Right hindlimb (tissue), 1 donor: ENCODE measurements around the gene MYH1.
"Not testable (repeated sequence)": the region's sequence is repeated elsewhere in the genome, so short reads cannot be mapped to it uniquely, and the experiment has no call there.

ENCODE experiments used
- DNase-seq: peaks from one replicate; pipeline ENCODE4 v3.0.0-alpha.2; 2018

The MYH1 gene

DNA sequence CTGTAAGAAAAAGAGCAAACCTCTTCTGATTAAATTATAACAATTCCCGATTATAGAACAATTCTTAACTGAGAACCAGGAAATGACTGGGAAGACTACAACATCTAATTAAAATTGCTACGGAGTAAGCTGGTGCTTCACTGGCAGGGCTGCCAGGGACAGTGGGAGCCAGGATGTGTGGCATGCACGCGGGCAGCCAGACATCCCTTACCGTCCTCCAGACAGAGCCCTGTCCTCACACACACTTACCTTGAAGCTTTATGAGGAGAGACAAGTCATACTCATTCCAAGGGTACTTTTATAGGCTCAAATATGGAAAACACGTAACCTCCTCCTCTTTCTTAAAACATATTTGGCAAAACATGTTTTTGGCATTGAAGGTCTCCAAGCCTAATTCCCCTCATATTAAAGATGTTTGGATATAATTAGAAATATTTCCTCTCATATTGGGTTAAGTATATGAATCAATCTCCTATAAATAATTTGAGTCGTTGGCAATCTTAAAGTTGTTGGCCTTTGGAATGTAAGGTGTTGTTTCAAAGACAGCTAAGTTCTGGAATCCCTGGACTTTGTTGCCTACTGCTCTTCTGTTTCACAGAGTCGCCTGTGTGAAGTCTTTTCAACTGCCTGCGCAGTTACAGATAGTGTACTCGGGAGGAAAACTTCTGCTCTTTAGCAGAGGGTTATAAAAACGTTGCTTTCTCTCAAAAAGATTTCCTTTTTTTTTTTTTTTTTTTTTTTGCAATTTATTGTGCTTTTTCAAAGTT lies at the start of gene MYH1:
TSS of gene MYH1 (minus strand) at position 272 of the 767 bp plus-strand sequence. CDS start 1,900 bp downstream, outside the sequence.
- DNase-seq: no peak

DNA sequence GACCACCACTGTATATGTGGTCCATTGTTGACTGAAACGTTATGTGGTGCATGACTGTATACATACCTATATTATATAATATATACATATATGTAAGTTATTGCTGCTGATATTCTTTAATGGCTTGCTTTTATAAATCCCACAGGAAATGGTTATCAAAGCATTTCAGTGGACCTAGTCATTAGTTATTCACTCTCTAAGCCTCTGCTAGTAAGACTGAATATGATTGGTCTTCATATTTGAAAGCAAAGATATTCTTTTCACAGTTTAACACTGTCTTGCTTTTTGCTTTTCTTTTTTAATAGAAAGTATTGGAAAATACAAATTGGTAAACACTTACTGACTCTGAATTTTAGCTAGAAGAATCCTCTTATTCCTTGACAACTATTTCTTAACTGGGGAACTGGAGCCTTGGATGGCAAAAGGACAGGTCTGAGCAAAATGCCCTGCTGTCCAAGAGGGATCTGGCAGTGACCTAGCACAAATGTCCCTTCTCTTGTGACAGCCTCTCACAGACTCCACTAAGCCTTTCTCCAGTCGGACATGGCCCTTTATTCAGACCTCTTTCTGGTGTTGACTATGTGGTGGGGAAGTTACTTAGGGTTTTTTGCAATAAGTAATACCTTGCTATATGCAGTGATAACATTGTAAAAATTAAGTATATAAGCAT lies 45.8 kb upstream of the MYH1 start:
- no peak for DNase-seq

DNA sequence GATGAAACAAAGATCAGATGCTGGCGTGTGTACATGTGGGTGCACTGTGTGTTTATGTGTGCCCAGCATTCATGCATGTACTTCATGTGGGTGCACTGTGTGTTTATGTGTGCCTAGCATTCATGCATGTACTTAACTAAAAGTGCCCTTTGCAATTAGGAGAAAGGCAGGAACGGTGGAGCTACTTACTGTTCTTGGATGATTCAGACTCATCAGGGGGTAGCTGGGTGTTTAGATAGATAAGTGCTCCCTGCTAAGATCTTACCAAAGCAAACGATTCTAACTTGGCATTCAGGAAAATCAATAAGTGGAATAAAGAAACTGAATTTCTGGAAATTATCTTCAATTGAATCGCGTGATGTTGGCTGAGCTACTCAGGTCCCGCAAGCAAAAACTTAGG lies 39.7 kb upstream of the MYH1 start:
- no peak for DNase-seq

DNA sequence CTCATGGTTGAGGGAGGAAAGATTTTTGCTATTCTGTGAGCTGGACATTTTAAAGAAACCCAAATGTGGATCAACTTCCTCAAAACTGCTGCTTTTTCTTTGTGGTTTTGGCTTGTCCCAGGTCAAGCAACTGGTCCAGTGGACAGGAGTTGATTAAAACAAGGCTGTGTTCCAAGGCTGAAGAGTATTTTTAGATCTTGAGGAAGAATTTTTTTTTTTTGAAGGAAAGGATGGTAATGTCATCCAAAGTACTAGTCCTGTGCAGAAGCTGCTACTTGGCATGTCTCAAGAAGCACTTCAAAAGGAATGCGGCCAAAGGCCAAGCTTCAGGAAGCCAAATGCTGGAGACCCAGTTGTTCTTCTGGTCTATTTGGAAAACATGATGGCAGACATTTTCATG lies 39.1 kb upstream of the MYH1 start:
- DNase-seq: peak; percentile 45

DNA sequence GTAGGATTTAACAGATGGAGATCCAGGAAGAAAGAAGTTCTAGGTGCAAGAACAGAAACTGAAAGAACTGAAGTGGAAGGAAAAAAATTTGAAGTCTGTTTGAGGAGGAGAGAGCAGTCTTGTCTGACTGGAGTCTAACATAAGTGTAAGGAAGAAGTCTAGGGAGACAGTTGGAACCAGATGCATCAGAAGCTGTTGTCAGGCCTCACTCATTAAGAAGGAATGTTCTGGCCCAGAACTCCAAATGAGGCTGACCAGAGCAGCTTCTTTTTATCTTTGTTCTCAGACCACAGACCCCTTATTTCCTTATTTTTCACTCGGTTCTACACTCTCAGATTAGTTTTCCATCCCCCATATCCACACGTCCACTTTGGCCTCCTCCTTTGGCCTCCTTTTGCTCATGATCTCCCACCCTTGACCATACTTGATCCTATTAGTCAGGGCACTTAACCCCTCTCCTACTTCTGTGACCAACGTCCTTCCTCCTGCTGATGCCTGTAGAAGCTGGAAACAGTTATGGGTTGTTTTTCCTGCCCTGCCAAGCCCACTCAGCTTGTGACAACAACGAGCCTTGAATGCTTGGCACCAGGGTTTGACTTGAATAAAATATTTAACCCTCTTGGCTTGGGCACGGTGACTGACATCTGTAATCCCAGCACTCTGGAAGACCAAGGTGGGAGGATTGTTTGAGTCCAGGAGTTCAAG lies 38.1 kb upstream of the MYH1 start:
- no peak for DNase-seq

DNA sequence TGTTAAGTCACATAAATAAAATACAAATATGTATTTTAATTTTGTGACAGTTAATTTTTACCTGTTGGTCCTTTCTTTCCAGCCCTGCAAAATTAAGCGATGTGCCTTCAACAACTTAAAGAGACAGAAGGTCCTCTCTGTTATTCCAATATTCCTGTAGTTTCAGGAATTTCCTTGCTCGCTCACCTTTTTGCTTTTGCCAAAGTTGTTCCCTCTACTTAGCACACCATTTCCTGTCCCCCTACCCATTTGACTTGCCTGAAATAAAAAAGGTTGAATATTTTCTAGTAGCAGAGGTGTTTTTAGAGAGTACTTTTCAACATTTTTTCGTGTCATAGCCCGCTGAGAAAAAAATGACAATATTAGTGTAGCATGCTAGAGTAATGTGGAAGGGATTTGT lies 31.7 kb upstream of the MYH1 start:
- no peak for DNase-seq

DNA sequence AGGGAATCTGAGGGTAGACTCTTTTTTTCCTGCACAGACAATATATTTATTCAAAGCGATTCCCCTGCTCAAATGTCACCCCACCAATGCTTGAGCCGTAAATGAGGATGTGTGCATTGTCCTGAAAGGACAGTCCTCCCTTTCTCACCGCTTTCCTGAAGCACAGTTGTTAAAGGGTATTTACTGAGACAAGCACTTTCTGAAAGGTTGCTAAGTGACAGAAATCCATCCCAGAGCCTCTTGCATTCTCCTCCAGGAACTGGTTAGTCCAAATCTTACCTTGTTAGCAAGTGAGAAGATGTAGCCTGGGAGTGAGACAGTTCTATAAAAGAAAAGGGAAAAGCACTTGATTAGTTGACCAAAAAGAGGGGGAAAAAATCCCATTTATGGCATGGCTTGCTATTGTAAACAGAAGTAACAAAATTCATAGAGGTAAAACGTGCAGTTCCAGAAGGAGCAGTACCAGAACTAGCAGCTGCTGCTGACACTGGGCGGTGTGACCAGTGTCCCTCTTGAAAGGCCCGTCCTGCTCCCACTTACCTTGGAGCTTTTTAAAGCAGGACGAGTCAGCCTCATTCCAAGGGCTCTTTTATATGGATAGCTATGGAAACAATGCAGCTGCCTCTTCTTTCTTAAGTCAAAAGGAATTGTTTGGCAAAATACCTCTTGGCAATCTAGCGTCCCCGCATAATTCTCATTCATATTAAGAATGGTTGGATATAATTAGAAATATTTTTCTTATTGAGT lies 30.9 kb upstream of the MYH1 start, which contains the start of gene MYH2:
TSS of gene MYH2 (minus strand) at position 563 of the 747 bp plus-strand sequence. CDS start 1,738 bp downstream, outside the sequence.
- no peak for DNase-seq

DNA sequence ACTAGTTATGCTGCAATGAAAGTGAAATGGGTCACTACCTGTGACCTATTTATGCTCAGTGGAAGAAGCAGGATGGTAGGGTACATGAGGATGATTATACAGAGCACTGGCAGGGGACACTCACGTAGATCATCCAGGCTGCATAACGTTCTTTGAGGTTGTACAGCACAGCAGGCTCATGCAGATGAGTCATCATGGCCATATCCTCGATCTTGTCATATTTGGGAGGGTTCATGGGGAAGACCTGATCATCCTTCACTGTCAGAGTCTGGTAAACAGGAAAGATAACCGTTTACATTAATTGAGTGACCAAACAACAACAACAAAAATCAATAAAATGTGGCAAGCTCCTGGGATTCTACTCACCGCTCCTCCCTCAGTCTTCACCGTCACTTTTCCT lies 29.0 kb upstream of the MYH1 start:
- DNase-seq: no peak

DNA sequence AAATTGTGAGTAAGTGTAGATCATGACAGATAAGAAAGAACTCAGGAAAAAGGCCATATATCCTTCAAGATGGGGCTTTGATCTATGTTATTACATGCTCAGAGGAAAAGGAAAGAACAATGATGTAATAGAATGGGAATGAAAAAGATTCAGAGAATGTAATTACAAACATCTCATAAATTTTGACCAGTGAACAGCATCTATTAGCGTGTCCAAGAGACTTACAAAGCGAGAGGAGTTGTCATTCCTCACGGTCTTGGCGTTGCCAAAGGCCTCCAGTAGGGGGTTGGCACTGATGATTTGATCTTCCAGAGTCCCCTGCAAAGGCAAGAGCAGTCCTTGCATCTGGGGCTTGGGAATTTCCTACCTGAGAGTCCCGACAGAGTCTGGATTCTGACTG lies 25.1 kb upstream of the MYH1 start:
- not testable (repeated sequence) for DNase-seq

DNA sequence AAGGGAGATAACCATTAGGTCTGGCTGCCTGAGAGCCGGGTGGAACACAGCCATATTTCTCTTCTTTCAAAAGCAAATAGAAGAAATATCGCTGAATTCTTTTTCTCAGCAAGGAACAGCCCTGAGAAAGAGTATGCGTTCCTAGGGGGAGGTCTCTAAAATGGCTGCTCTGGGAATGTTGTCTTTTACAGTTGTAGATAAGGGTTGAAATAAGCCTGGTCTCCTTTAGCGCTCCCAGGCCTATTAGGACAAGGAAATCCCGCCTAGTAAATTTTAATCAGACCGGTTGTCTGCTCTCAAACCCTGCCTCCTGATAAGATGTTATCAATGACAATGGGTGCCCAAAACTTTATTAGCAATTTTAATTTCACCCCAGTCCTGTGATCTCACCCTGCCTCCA lies 22.8 kb upstream of the MYH1 start:
- not testable (repeated sequence) for DNase-seq

DNA sequence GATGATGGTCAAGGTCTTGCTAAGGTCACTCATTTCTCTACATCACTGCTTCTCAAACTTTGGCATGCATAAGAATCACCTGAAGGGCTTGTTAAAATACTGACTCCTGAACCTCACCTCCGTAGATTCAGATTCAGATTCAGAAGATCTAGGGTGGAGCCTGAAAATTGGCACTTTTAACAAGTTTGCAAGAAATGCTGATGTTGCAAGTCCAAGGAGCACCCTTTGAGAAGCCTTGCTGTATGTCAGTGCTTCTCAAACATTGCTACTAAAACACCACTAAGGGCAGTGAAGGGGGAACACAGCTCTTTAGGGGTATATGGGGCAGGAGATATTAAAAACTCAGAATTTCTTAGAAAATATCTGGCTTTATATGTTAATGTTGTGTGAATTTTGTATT lies 13.7 kb upstream of the MYH1 start:
- no peak for DNase-seq

DNA sequence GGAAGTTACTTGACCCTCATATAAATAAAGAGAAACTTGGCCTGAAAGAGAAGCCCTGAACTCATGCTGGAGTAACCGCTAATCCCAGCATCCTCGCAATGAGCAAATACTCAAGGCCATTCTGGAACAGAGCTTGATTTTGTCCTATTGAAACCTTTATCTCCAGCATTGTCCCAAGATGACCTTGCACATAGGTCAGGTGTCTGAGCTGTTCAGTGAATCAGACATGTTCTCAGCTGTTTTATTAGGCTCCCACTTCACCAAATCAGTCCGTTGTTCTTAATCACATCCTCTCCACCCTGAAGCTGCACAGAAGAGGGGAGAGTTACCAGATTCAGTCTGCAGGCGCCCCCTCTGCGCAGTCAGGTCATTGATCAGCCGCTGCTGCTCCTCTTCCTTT lies 9.1 kb upstream of the MYH1 start:
- no peak for DNase-seq

DNA sequence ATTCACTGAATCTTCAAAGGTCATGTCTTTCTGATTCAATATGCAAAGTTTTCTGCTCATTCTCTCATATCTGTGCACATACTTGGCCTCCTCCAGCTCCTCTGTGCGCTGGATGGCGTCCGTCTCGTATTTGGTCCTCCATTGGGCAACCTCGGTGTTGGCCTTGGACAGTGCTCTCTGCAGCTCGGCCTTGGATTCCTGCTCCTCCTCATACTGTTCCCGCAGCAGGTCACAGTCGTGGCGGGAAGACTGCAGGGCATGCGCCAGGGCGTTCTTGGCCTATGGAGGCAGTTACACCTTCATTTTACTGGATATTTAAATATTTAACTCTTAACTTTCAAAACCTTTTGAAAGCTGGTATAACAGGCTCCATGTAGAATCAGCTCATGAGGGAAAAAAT lies 8.2 kb upstream of the MYH1 start:
- no peak for DNase-seq

DNA sequence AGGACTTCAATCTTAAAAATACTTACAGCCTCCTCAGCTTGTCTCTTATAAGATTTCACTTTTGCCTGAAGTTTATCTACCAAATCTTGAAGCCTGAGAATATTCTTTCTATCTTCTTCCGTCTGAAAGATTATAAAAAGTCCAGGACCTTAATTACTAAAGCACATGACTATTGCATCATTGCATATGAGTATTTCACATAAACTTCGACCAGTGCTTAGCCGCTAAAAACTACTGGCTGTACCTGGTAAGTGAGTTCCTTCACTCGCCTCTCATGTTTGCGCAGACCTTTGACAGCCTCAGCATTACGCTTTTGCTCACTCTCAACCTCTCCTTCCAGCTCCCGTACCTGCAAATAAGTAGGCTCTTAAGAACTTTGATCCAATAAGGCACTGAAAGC lies 4.7 kb upstream of the MYH1 start:
- no peak for DNase-seq

DNA sequence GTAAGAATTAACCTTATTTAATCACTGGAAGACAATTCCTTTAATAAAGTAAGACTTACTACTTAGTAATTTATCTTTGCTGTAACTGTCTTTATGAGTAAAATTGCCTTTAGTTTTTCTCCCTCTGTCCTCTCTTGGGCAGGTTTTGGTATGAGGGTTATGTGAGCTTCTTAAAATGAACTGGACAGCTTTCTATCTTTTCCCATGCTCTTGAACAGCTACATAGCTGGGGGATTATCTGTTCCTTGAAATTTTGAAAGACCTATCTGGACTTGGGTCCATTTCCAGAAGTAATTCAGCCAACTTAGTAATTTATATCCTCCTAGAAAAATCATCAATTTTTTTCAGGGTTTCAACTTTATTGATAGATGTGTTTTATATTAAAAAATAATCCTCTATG lies 3.6 kb upstream of the MYH1 start:
- no peak for DNase-seq

DNA sequence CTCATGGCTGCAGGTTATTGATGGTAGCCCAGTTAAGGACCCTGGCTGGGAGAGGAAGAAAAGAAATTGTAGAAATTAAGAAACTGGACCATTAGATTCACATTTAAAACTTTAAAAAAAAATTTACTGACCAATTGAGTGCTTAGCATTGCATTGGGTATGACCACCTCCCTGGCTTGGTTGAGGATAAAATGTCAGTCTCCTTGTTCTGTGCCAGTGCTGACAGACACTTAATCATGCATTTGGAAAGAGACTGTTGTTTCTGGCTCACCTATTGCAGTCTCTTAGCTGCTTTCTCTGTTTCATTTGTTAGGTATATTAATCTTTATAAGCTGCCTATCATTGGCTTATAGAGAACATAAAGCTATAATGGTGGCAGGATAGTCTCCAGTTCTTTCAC lies 1.7 kb downstream of the MYH1 start:
- DNase-seq: no peak

DNA sequence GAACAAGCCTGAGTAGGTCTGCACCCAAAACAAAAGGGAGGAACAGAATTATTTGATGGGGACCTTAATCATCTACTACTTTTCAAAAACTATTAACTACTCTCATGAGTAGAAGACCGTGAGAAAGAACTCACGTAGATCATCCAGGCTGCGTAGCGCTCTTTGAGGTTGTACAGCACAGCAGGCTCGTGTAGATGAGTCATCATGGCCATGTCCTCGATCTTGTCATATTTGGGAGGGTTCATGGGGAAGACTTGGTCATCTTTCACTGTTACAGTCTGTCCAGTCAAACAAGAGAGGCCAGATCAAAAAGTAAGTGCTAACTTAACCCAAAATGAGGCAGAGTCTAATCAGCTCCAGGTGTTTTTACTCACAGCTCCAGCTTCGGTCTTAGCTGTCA lies 2.3 kb downstream of the MYH1 start:
- DNase-seq: no peak

DNA sequence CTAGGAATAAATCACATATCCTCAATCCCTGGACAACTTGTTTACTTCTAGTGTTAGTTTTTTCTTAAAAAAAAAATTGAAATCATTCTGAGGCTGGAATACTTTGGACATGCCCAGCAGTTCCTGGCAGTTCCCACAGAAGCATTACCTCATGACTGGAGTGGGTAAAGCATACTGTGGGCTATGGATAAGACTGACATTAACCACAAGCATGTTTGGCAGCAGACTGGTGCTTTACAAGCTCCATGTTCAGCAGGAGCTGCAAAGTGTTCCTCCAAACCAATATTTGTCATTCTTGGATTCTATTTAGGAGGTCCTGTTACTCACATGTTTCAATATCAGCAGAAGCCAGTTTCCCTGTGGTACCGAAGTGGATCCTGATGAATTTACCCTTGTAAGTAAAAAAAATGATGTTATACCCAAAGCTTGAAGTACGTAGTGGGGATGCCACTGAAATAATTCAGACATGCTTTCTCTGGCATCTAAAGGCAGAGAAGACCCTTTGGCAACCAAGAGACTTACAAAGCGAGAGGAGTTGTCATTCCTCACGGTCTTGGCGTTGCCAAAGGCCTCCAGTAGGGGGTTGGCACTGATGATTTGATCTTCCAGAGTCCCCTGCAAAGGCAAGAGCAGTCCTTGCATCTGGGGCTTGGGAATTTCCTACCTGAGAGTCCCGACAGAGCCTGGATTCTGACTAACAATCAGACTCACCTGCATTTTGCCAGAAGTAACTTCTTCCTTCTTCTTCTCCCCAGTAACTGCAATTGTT lies 4.9 kb downstream of the MYH1 start:
- DNase-seq: peak; percentile 30

DNA sequence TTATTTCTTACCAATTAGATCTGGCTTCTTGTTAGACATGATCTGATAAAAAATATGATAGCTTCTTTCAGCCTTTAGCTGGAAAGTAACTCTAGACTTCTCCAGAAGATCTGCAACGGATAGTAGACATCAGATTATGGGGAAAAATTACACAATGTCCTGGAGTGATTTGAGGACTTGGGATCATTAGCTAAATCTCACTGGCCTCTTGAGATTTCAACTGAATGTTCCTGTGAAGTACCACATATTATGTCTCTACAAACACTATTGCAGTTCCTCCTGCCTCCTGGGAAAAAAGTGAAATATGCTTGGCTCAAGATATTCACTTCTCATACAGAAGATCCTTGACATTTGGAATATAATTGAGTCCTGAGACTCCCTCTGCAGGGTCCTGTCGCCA lies 5.5 kb downstream of the MYH1 start:
- DNase-seq: no peak

DNA sequence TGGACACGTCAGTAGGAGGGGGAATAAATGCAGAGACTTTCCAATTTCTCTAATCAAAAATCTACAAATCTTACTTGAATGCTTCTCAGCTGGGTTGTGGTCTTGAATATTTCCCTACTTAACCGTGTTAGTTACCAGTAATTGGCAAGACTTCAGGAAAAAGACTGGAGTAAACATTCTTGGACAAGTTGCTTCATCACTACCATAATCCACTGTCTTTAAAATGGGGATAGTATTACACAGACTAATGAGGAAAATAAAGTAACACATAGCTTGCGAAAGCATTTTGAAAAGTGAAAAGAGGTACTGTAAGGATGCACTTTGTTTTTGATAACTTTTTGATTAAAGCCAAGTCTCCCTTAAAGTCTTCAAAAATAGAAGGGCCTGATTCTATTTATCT lies 18.4 kb downstream of the MYH1 start:
- DNase-seq: no peak

DNA sequence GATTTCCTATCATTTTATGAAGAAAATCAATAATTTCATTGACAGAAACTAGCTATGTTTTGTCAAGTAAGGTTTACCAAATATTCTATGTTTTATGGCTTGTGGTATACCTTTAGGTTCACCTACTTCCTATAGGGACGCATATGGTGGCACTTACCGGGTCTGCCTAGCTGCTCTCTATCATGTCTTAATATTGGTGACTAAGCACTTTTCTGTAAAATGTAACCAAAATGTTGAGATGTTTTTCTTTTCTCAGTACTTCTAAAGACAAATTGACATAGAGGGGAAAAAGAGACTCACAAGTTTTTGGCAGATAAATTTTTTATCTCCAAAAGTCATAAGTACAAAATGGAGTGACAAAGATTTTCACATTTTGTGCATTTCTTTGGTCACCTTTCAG lies 26.3 kb downstream of the MYH1 start:
- DNase-seq: no peak

DNA sequence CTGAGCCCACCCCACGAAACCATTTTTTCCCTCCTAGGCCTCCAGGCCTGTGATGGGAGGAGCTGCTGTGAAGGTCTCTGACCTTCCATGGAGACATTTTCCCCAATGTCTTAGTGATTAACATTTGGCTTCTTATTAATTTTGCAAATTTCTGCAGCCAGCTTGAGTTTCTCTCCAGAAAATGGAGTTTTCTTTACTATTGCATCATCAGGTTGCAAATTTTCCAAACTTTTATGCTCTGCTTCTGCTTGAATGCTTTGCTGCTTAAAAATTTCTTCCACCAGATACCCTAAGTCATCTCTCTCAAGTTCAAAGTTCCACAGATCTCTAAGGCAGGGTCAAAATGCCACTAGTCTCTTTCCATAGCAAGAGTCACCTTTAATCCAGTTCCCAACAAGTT lies 36.1 kb downstream of the MYH1 start:
- DNase-seq: no peak
